Neural progenitor cell (in vitro differentiated cells): ENCODE data around the gene SLC35D2.

ENCODE experiments used
- CTCF ChIP-seq: fragments of 200-600 bp; sonication (generic); IDR thresholded peaks from 2 replicates; pipeline ENCODE4 v1.5.1; 2017; ENCODE audit warnings: antibody characterized with exemption, mild to moderate bottlenecking
- EZH2 ChIP-seq: fragments of 200-600 bp; sonication (generic); IDR thresholded peaks from 2 replicates; pipeline ENCODE4 v1.6.1; 2017; ENCODE audit warnings: antibody characterized with exemption, mild to moderate bottlenecking, moderate library complexity
- EZH2phosphoT487 ChIP-seq: fragments of 200-600 bp; sonication (generic); IDR thresholded peaks from 2 replicates; pipeline ENCODE4 v1.6.1; 2017; ENCODE audit warnings: antibody characterized with exemption

- no peak for TF ChIP-seq EZH2phosphoT487
- no peak for TF ChIP-seq CTCF
- no peak for TF ChIP-seq EZH2
These were observed 32.6 kb downstream of the SLC35D2 start for GRCh38 chr9:96350866-96351265.
